K562 (cell line): ENCODE data around the gene UTP14A. TPM values are rescaled to one million over a fixed set of nuclear protein-coding genes. Genes with fewer than 3 reads are reported as not detected.

Experiments used
- BCOR ChIP-seq: fragments of 450-650 bp; IDR thresholded peaks from 2 replicates; pipeline ENCODE4 v1.6.1; 2016
- BRF2 ChIP-seq: IDR thresholded peaks from 3 replicates; pipeline ENCODE4 v1.6.1; 2011; ENCODE audit warnings: borderline replicate concordance, mild to moderate bottlenecking; ENCODE audit not compliant: insufficient read length, insufficient read depth
- E2F6 ChIP-seq, 2 experiments: IDR thresholded peaks; 2 replicates each; pipeline ENCODE4 v1.6.1; 2011; ENCODE audit warnings: borderline replicate concordance in 1 of 2, control low read depth in 1 of 2, low read depth in 1 of 2, low read length in 1 of 2, mild to moderate bottlenecking in 1 of 2, mixed read lengths in 1 of 2, moderate library complexity in 1 of 2; ENCODE audit not compliant: insufficient read depth in 1 of 2, insufficient read length in 1 of 2, poor library complexity in 1 of 2, severe bottlenecking in 1 of 2; ENCODE audit errors: extremely low read depth in 1 of 2
- FOXK2 ChIP-seq, 2 experiments: fragments of 450-650 bp; IDR thresholded peaks in 1 of 2; conservative IDR thresholded peaks in 1 of 2; 2 replicates each; pipeline ENCODE4 v1.6.1; 2016; ENCODE audit warnings: low read depth in 2 of 2, mild to moderate bottlenecking in 1 of 2
- FOXM1 ChIP-seq, 2 experiments: fragments of 450-650 bp in 1 of 2; sonication (generic) in 1 of 2; formaldehyde crosslinking in 1 of 2; IDR thresholded peaks; 2 replicates each; pipeline versions ENCODE4 v1.6.1 to v1.9.0; 2017 to 2022; ENCODE audit warnings: low read depth in 2 of 2, mild to moderate bottlenecking in 2 of 2, missing genetic modification reagents in 1 of 2, moderate library complexity in 1 of 2
- MITF ChIP-seq: IDR thresholded peaks from 2 replicates; pipeline ENCODE4 v1.6.1; 2014; ENCODE audit warnings: antibody characterized with exemption
- PHTF2 ChIP-seq: fragments of 250-450 bp; sonication (Bioruptor Pico); IDR thresholded peaks from 2 replicates; pipeline ENCODE4 v1.5.0; 2021; ENCODE audit warnings: mild to moderate bottlenecking
- PRDM10 ChIP-seq: fragments of 450-650 bp; IDR thresholded peaks from 2 replicates; pipeline ENCODE4 v1.6.1; 2018; ENCODE audit not compliant: partially characterized antibody
- RFX5 ChIP-seq: IDR thresholded peaks from 2 replicates; pipeline ENCODE4 v1.6.1; 2011; ENCODE audit warnings: low read depth, mild to moderate bottlenecking, improper control_type of control experiment, low read length
- RNF2 ChIP-seq: sonication (generic); IDR thresholded peaks from 2 replicates; pipeline ENCODE4 v1.6.1; 2016
- ZBTB5 ChIP-seq: fragments of 450-650 bp; IDR thresholded peaks from 2 replicates; pipeline ENCODE4 v1.6.1; 2017; ENCODE audit warnings: antibody characterized with exemption
- ZNF830 ChIP-seq: fragments of 250-450 bp; sonication (Bioruptor Pico); IDR thresholded peaks from 2 replicates; pipeline ENCODE4 v1.5.0; 2021; ENCODE audit warnings: mild to moderate bottlenecking
- polyA plus RNA-seq, 8 experiments: library from polyadenylated mRNA; depleted of rRNA in 4 of 8; stranded (reverse) in 5 of 8; unstranded in 3 of 8; fragments of >200 nt; fragmentation: Nextera tagmentation in 2 of 8; fragmentation: Illumina TruSeq in 1 of 8; extraction: Ambion mirVana in 2 of 8; extraction: Trizol in 1 of 8; gene quantifications; 2 replicates each; pipeline versions ENCODE4 v1.2.1 to v1.2.3, GENCODE V29; 2011 to 2014; ENCODE audit warnings: inconsistent platforms in 1 of 8, missing spikeins in 1 of 8
- total RNA-seq, 7 experiments: library from RNA; depleted of rRNA in 6 of 7; stranded (reverse); fragments of >200 nt in 6 of 7; fragmentation: Illumina TruSeq in 2 of 7; extraction: Trizol in 2 of 7; gene quantifications; 2 replicates each; pipeline versions ENCODE4 v1.2.1 to v1.2.3, GENCODE V29; 2011 to 2021; ENCODE audit warnings: low replicate concordance in 1 of 7

Gene UTP14A
- total and polyA plus RNA-seq, 9 of the 15 experiments (the other 6 are each of a cell fraction or from before 2014, with no cell fraction given): 30.5 to 91.0 (median 64.1) TPM

GRCh38 chrX:129931411-129932015 lies 25.5 kb downstream of the UTP14A start (continued):
- TF ChIP-seq E2F6 (IDR thresholded peaks at IDR 0.05; ENCODE audit: borderline replicate concordance in 1 of 2, extremely low read depth in 1 of 2, insufficient read depth in 1 of 2, insufficient read length in 1 of 2, low read depth in 1 of 2, low read length in 1 of 2, poor library complexity in 1 of 2, severe bottlenecking in 1 of 2) (peak in 1 of 2 experiments; percentile 18), ZBTB5 (no peak), ZNF830 (CRISPR knock-in tag) (no peak), PHTF2 (CRISPR knock-in tag) (no peak), BCOR (no peak), FOXM1 (IDR thresholded peaks at IDR 0.05; ENCODE audit: low read depth) (no peak), FOXM1 (CRISPR knock-in tag; IDR thresholded peaks at IDR 0.05; ENCODE audit: low read depth) (no peak), RNF2 (0 out of 2 replicates have a peak, but pooled peaks have one; percentile 11), FOXK2 (conservative IDR thresholded peaks at IDR 0.05 in 1 of 2, IDR thresholded peaks at IDR 0.05 in 1 of 2; ENCODE audit: low read depth in 2 of 2) (peak in 1 of 2 experiments; percentile 84; a peak in 1 of 4 replicates), PRDM10 (peak; percentile 98), RFX5 (peak; percentile 76), BRF2 (no peak), MITF (no peak)
